ENCODE measurements around the gene DGUOK. TPM values are rescaled to one million over a fixed set of nuclear protein-coding genes. Genes with fewer than 3 reads are reported as not detected.
A peak's percentile ranks its signal among the peaks of the same experiment; 100 is the strongest.

The DGUOK gene
- total and polyA plus RNA-seq, 2 experiments from 2014 or later: 68.4 to 287 TPM

DNA sequence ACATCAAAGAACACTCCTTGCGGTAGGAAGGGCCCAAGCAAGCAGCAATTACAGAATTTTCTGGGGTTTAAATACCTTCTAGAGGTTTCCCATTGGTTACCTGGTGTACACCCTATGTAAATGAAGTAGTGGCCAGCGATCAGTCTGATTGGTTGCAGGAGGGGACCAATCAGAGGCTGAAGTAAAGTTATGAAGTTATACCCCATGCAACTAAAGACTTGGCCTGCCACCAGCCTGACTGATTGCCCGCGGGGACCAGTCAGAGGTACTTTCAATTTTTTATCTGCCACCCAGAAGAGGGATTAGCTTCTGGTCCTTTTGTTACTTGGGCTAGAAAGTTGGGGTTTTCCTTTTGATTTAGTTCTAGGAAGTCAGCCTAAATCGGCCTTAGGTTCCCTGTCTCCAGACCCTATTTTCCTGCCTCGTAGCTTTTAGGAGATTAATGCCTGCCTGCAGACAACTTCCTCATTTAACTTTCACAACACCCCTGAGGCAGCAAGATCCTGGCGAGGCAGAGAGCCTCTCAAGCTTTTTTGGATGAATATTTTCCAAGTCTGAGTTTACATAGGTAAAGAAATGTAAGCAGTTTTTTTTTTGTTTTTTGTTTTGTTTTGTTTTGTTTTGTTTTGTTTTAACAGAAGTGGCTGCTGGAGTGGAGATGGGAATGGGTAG lies 1.5 kb upstream of the DGUOK start:
- H3K79me2 ChIP-seq (replicated peaks; ENCODE audit: insufficient read depth): peaks cover 33% of the 10 kb centered on the region
- no peaks in the 10 kb centered on the region for H3K36me3 Mint-ChIP-seq (ENCODE audit: low read depth)
- no peaks in the 10 kb centered on the region for H3K27me3 Mint-ChIP-seq (ENCODE audit: insufficient read depth, low read depth, poor library complexity)
- no peaks in the 10 kb centered on the region for H3K9me3 Mint-ChIP-seq
- H3K4me1 Mint-ChIP-seq: peaks cover 29% of the 10 kb centered on the region
- ATAC-seq (no peak), DNase-seq (ENCODE audit: low spot score) (peak; percentile 26)
- no peaks in the 10 kb centered on the region for H3K27me3 ChIP-seq (ENCODE audit: insufficient read depth)
- TF ChIP-seq, protein P1, sequence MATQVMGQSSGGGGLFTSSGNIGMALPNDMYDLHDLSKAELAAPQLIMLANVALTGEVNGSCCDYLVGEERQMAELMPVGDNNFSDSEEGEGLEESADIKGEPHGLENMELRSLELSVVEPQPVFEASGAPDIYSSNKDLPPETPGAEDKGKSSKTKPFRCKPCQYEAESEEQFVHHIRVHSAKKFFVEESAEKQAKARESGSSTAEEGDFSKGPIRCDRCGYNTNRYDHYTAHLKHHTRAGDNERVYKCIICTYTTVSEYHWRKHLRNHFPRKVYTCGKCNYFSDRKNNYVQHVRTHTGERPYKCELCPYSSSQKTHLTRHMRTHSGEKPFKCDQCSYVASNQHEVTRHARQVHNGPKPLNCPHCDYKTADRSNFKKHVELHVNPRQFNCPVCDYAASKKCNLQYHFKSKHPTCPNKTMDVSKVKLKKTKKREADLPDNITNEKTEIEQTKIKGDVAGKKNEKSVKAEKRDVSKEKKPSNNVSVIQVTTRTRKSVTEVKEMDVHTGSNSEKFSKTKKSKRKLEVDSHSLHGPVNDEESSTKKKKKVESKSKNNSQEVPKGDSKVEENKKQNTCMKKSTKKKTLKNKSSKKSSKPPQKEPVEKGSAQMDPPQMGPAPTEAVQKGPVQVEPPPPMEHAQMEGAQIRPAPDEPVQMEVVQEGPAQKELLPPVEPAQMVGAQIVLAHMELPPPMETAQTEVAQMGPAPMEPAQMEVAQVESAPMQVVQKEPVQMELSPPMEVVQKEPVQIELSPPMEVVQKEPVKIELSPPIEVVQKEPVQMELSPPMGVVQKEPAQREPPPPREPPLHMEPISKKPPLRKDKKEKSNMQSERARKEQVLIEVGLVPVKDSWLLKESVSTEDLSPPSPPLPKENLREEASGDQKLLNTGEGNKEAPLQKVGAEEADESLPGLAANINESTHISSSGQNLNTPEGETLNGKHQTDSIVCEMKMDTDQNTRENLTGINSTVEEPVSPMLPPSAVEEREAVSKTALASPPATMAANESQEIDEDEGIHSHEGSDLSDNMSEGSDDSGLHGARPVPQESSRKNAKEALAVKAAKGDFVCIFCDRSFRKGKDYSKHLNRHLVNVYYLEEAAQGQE (IDR thresholded peaks at IDR 0.05; ENCODE audit: unreplicated experiment): no peak
- TF ChIP-seq CREB1 (CRISPR knock-in tag; IDR thresholded peaks at IDR 0.05; ENCODE audit: low read depth): no peak
- TF ChIP-seq, protein P2, sequence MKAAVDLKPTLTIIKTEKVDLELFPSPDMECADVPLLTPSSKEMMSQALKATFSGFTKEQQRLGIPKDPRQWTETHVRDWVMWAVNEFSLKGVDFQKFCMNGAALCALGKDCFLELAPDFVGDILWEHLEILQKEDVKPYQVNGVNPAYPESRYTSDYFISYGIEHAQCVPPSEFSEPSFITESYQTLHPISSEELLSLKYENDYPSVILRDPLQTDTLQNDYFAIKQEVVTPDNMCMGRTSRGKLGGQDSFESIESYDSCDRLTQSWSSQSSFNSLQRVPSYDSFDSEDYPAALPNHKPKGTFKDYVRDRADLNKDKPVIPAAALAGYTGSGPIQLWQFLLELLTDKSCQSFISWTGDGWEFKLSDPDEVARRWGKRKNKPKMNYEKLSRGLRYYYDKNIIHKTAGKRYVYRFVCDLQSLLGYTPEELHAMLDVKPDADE (IDR thresholded peaks at IDR 0.05): no peak
- TF ChIP-seq NANOG (IDR thresholded peaks at IDR 0.05; ENCODE audit: borderline replicate concordance): no peak
- no peak for TF ChIP-seq ZNF462 (CRISPR knock-in tag; IDR thresholded peaks at IDR 0.05)
- TF ChIP-seq CTCF (conservative IDR thresholded peaks at IDR 0.05; ENCODE audit: low read depth in 2 of 2): no peak
- H3F3A ChIP-seq (replicated peaks; ENCODE audit: low read depth): no peaks in the 10 kb centered on the region; the same call in 1 of the 2 replicates
- no peaks in the 10 kb centered on the region for H3K36me3 ChIP-seq (ENCODE audit: insufficient read depth)
- H2AFZ ChIP-seq: peak overlapping the region; percentile 56
- no peaks in the 10 kb centered on the region for H3K9me2 ChIP-seq (ENCODE audit: insufficient read depth)
- no peak overlapping the region for H3K4me2 ChIP-seq
- H4K20me1 ChIP-seq (replicated peaks; ENCODE audit: insufficient read depth): peaks cover 17% of the 10 kb centered on the region
- no peak overlapping the region for H3K4me3 ChIP-seq
- no peak overlapping the region; the same call in 2 of the 3 replicates for H3K4me3 Mint-ChIP-seq
- H3K4me1 ChIP-seq (ENCODE audit: insufficient read depth): peaks cover 19% of the 10 kb centered on the region
- no peak overlapping the region for H3K27ac Mint-ChIP-seq
- H3K27ac ChIP-seq (ENCODE audit: low read depth): peak overlapping the region; percentile 60

Data from GM23338 (cell line).